Endothelial cell of umbilical vein (primary cell): ENCODE measurements around the gene PCTP. TPM values are rescaled to one million over a fixed set of nuclear protein-coding genes. Genes with fewer than 3 reads are reported as not detected.
A peak's percentile ranks its signal among the peaks of the same experiment; 100 is the strongest.

Experiments
- BruUV-seq: library from RNA; stranded (reverse); fragments of 400-500 nt; replicated peaks from 2 replicates; lab custom pipeline; 2021; lab: Mats Ljungman, UMichigan
- CTCF ChIA-PET: fragments of 300-600, 350-600 bp; sonication (Branson Sonifier 250); formaldehyde crosslinking; loops from one replicate; lab custom pipeline; 2021; ENCODE audit warnings: antibody characterized with exemption, inconsistent platforms; lab: Charles Lee
- POLR2A ChIA-PET: fragments of 300-600, 350-600 bp; sonication (Branson Sonifier 250); formaldehyde crosslinking; loops from one replicate; lab custom pipeline; 2021; ENCODE audit warnings: antibody characterized with exemption, inconsistent platforms; lab: Charles Lee
- DNase-seq: peaks from one replicate; pipeline ENCODE4 v3.0.0-alpha.2; 2011; ENCODE audit warnings: low read depth, low spot score
- FAIRE-seq: peaks from 2 replicates; lab custom pipeline; 2011; peaks lifted over from hg19 to GRCh38; lab: Jason Lieb, UNC
- H2AFZ ChIP-seq: 2 replicates; pipeline ENCODE4 v1.6.0; 2012; ENCODE audit warnings: low read depth, low read length, control low read depth, inconsistent platforms
- H3K27ac ChIP-seq: 2 replicates; pipeline ENCODE4 v1.5.1; 2011; ENCODE audit warnings: low read depth, mild to moderate bottlenecking, control low read depth, low read length, moderate library complexity; ENCODE audit not compliant: insufficient read depth
- H3K27me3 ChIP-seq, 2 experiments: 2 replicates each; pipeline versions ENCODE4 v1.6.0 to v1.6.1; 2011; ENCODE audit warnings: low read length in 2 of 2, mixed read lengths in 1 of 2; ENCODE audit not compliant: control insufficient read depth in 2 of 2, insufficient read depth in 2 of 2
- H3K36me3 ChIP-seq, 2 experiments: 2 replicates in 1 of 2; 3 replicates in 1 of 2; pipeline ENCODE4 v1.5.1; 2011; ENCODE audit warnings: low read length in 2 of 2, mild to moderate bottlenecking in 1 of 2, moderate library complexity in 1 of 2; ENCODE audit not compliant: control insufficient read depth in 2 of 2, insufficient read depth in 2 of 2; ENCODE audit errors: extremely low read depth in 1 of 2
- H3K4me1 ChIP-seq: 3 replicates; pipeline ENCODE4 v1.5.1; 2011; ENCODE audit warnings: mild to moderate bottlenecking, low read length; ENCODE audit not compliant: control insufficient read depth, insufficient read depth; ENCODE audit errors: extremely low read depth
- H3K4me2 ChIP-seq: 2 replicates; pipeline ENCODE4 v1.6.1; 2011; ENCODE audit warnings: low read length, control low read depth, mixed read lengths; ENCODE audit not compliant: insufficient read depth
- H3K4me3 ChIP-seq, 3 experiments: fragments of 200-600 bp in 1 of 3; sonication (generic), shearing (Covaris generic) in 1 of 3; replicated peaks in 1 of 3; 2 replicates each; pipeline ENCODE4 v1.5.1; 2011 to 2016; ENCODE audit warnings: control low read depth in 3 of 3, low read length in 3 of 3, mild to moderate bottlenecking in 2 of 3, inconsistent platforms in 1 of 3, low read depth in 1 of 3, moderate library complexity in 1 of 3; ENCODE audit not compliant: insufficient read depth in 1 of 3
- H3K79me2 ChIP-seq: 2 replicates; pipeline ENCODE4 v1.6.0; 2012; ENCODE audit warnings: low read length, inconsistent platforms; ENCODE audit not compliant: control insufficient read depth, insufficient read depth
- H3K9ac ChIP-seq: replicated peaks from 2 replicates; pipeline ENCODE3; 2011; ENCODE audit warnings: low read length, control low read depth; ENCODE audit not compliant: insufficient read depth; ENCODE audit errors: extremely low read depth
- H3K9me1 ChIP-seq: replicated peaks from 3 replicates; pipeline ENCODE4 v1.6.0; 2011; ENCODE audit warnings: mild to moderate bottlenecking, low read length; ENCODE audit not compliant: control insufficient read depth, insufficient read depth; ENCODE audit errors: extremely low read depth
- H3K9me3 ChIP-seq: replicated peaks from 2 replicates; pipeline ENCODE4 v1.5.1; 2012; ENCODE audit warnings: low read length, inconsistent platforms; ENCODE audit not compliant: control insufficient read depth, insufficient read depth
- H4K20me1 ChIP-seq: replicated peaks from 2 replicates; pipeline ENCODE3; 2011; ENCODE audit warnings: mild to moderate bottlenecking, low read length; ENCODE audit not compliant: control insufficient read depth, insufficient read depth; ENCODE audit errors: extremely low read depth
- EZH2 ChIP-seq: IDR thresholded peaks from 2 replicates; pipeline ENCODE4 v1.6.1; 2012; ENCODE audit warnings: borderline replicate concordance, low read depth, mild to moderate bottlenecking, moderate library complexity, low read length, inconsistent platforms; ENCODE audit not compliant: severe bottlenecking
- FOS ChIP-seq: IDR thresholded peaks from 2 replicates; pipeline ENCODE4 v1.6.1; 2011; ENCODE audit warnings: mild to moderate bottlenecking, low read length, moderate library complexity, borderline replicate concordance; ENCODE audit not compliant: insufficient read depth
- GATA2 ChIP-seq: IDR thresholded peaks from 2 replicates; pipeline ENCODE4 v1.7.0; 2011; ENCODE audit warnings: low read depth, mild to moderate bottlenecking, moderate library complexity, mixed read lengths, low read length; ENCODE audit not compliant: insufficient read length, insufficient read depth
- JUN ChIP-seq: IDR thresholded peaks from 2 replicates; pipeline ENCODE4 v1.6.1; 2011; ENCODE audit warnings: borderline replicate concordance, low read depth; ENCODE audit not compliant: insufficient read length, insufficient read depth
- MAX ChIP-seq: IDR thresholded peaks from 2 replicates; pipeline ENCODE4 v1.6.1; 2011; ENCODE audit not compliant: insufficient read depth, insufficient read length
- MYC ChIP-seq: IDR thresholded peaks from one replicate; pipeline ENCODE4 v1.6.1; 2011; ENCODE audit warnings: mild to moderate bottlenecking, low read depth, low read length
- POLR2A ChIP-seq: IDR thresholded peaks from 2 replicates; pipeline ENCODE4 v1.6.1; 2012; ENCODE audit warnings: low read depth, mild to moderate bottlenecking, control low read depth, low read length
- POLR2AphosphoS5 ChIP-seq: IDR thresholded peaks from 2 replicates; pipeline ENCODE4 v1.6.1; 2012; ENCODE audit warnings: low read depth, mild to moderate bottlenecking, control low read depth, low read length, moderate library complexity; ENCODE audit not compliant: insufficient read depth
- dilution Hi-C: fragments of 300-500 bp; cut with MboI; formaldehyde crosslinking; loops from one replicate; pipeline ENCODE4 v1.15.0; 2019; ENCODE audit warnings: low sequenced_read_pairs; ENCODE audit not compliant: extremely low pct_ligation_motif_present
- intact Hi-C: fragments of 100-400 bp; cut with micrococcal nuclease; formaldehyde crosslinking; loops from one replicate; pipeline ENCODE4 v1.10.0; 2022
- polyA plus RNA-seq, 4 experiments: library from polyadenylated mRNA; depleted of rRNA in 3 of 4; stranded (reverse) in 3 of 4; unstranded in 1 of 4; fragments of >200 nt; gene quantifications; 2 replicates each; pipeline versions ENCODE4 v1.2.1 to v1.2.3, GENCODE V29; 2011 to 2012; ENCODE audit warnings: missing spikeins in 1 of 4
- total RNA-seq: library from RNA; stranded (reverse); gene quantifications from 2 replicates; pipeline ENCODE4 v1.2.3, GENCODE V29; 2021

The PCTP gene
- total and polyA plus RNA-seq, 2 donors (not counting 3 experiments of a cell fraction or from before 2014, with no cell fraction given), result 13.5 to 18.3 TPM

- Histone ChIP-seq H3K27me3 (no peaks in the 10 kb centered on the region), H3K9me3 (no peaks in the 10 kb centered on the region), H3K4me3 (no peak overlapping the region), H3K4me2 (no peak overlapping the region), H3K9ac (no peak overlapping the region), H2AFZ (no peak overlapping the region), H4K20me1 (no peaks in the 10 kb centered on the region), H3K27ac (no peak overlapping the region), H3K36me3 (no peaks in the 10 kb centered on the region), H3K79me2 (no peaks in the 10 kb centered on the region), H3K9me1 (no peaks in the 10 kb centered on the region), H3K4me1 (peaks cover 4% of the 10 kb centered on the region)
- BruUV-seq, result no TSS peak
- ChIA-PET POLR2A (no interaction called here), CTCF (interaction anchor here (1.0 kb wide), 1 partner anchor 902 kb away, joined by 4 read pairs; no protein-coding TSS in a partner anchor)
- DNase-seq, result peak; percentile 5
- no peak for FAIRE-seq
- intact Hi-C loops (no loop called here), dilution Hi-C loops (no loop called here)
- TF ChIP-seq GATA2, result no peak
Observed at GRCh38 chr17:55813944-55814343, 63.1 kb downstream of the PCTP start.

- Histone ChIP-seq H3K9me3 (no peaks in the 10 kb centered on the region), H3K36me3 (no peaks in the 10 kb centered on the region), H3K27me3 (no peaks in the 10 kb centered on the region), H4K20me1 (no peaks in the 10 kb centered on the region), H3K4me2 (no peak overlapping the region), H3K9ac (no peak overlapping the region), H3K4me3 (no peak overlapping the region), H3K27ac (no peak overlapping the region), H3K79me2 (no peaks in the 10 kb centered on the region), H2AFZ (no peak overlapping the region), H3K4me1 (peaks cover 4% of the 10 kb centered on the region), H3K9me1 (no peaks in the 10 kb centered on the region)
- peak; percentile 55 for FAIRE-seq
- ChIA-PET CTCF (interaction anchor here (1.0 kb wide), 1 partner anchor 901 kb away, joined by 4 read pairs; no protein-coding TSS in a partner anchor), POLR2A (no interaction called here)
- intact Hi-C loops, result no loop called here
- peak; percentile 61 for DNase-seq
- dilution Hi-C loops, result no loop called here
- TF ChIP-seq POLR2AphosphoS5 (peak; percentile 20), EZH2 (no peak), GATA2 (no peak), FOS (no peak), JUN (no peak), POLR2A (no peak), MAX (no peak), MYC (no peak)
- BruUV-seq, result no TSS peak
Observed at GRCh38 chr17:55814377-55814776, 63.5 kb downstream of the PCTP start.
